Measurements from ENCODE around the gene TECPR2. TPM values are rescaled to one million over a fixed set of nuclear protein-coding genes. Genes with fewer than 3 reads are reported as not detected.

TECPR2 gene
- total RNA-seq, 1 donor from 2014 or later: 38.1 TPM

DNA sequence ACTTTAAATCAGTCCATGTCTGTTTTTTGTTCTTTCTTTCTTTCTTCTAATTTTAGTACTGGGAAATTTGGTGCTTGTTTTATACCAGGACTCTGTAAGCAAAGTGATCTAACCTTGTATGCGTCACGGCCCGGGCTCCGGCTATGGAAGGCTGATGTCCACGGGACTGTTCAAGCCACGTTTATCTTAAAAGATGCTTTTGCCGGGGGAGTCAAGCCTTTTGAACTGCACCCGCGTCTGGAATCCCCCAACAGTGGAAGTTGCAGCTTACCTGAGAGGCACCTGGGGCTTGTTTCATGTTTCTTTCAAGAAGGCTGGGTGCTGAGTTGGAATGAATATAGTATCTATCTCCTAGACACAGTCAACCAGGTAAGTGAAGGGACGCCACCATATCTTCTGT, 62.2 kb downstream of the TECPR2 start:
- no peak for DNase-seq (ENCODE audit: low spot score)

DNA sequence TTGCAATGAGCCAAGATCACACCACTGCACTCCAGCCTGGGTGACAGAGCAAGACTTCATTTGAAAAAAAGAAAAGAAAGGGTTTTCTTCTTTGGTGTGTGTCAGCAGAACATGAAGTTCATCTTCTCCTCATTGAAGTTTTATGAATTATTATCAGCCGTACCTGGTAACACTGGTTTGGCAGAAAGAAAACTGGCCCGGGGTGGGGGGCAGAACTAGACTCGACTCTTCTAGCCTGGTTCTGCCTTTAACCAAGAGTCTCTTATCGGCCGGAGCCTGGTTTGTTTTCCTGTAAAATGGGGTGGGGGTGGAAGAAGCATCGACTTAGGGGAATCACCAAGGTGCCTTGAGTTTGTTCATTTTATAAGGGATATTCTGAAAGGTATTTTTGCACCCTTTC, 64.1 kb downstream of the TECPR2 start:
- no peak for DNase-seq (ENCODE audit: low spot score)

DNA sequence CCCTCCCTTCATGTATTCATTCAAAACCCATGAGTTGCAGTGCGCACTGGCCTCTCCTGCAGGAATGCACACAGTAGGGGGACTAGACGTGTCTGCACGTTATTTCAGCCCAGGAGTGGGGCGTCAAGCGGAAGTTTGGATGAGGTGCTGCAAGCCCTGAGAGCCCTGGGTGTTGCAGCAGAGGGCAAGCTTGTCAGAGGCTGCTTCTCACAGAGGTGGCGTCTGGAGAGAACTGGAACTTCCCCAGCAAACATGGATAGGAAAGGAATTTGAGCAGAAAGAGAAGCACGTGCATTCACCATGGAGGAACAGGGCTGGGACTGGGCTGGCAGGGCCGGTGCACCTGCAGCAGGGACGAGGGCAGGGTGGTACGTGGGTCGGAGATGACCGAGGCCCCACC, 64.9 kb downstream of the TECPR2 start:
- DNase-seq (ENCODE audit: low spot score): no peak

DNA sequence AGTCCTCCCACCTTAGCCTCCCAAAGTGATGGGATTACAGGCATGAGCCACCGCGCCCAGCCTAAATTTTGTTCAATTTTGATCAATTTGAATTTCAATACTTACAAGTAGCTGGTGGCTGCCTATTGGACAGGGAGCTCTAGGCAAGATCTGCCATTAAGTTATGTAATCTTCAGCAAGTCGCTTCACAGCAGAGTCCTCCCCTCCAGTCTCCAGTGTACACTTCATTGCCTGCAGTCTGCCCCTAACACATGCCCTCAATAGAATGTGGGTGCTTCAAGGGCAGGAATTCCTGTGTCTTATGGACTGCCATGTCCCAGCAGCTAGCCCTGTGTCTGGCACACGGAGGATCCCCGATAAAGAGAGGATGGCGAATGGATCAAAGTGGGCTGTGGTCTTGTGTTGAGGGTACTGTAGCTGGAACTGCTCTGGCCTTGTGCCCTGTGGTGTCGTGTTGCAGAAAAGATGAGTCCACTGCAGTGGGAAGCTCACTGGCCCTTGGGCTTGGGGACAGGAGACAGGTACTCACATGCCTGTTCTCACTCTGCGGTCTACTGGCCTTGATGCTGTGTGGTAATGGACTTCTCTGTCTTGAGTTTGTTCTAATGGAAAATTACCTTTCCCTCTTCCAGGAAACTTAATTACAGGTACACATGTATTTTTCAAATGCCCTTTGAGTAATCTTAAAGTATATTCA, 67.6 kb downstream of the TECPR2 start:
- DNase-seq (ENCODE audit: low spot score): no peak

DNA sequence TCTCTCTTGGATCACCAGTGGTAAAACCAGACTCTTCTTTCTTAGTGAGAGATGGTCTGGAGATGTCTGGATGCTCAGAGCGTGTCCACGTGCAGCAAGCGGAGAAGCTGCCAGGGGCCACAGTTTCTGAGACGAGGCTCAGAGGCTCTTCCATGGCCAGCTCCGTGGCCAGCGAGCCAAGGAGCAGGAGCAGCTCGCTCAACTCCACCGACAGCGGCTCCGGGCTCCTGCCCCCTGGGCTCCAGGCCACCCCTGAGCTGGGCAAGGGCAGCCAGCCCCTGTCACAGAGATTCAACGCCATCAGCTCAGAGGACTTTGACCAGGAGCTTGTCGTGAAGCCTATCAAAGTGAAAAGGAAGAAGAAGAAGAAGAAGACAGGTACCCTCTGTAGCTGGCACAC, 69.0 kb downstream of the TECPR2 start:
- no peak for DNase-seq (ENCODE audit: low spot score)

DNA sequence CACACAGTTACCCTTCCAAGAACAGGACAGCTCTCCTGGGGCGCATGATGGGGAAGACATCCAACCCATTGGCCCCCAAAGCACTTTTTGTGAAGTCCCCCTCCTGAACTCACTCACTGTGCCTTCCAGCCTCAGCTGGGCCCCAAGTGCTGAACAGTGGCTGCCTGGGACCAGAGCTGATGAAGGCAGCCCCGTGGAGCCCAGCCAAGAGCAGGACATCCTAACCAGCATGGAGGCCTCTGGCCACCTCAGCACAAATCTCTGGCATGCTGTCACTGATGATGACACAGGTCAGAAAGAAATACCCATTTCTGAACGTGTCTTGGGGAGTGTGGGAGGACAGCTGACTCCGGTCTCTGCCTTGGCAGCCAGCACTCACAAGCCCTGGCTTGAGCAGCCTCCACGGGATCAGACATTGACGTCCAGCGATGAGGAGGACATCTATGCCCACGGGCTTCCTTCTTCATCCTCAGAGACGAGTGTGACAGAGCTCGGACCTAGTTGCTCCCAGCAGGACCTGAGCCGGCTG, 72.0 kb downstream of the TECPR2 start:
- DNase-seq (ENCODE audit: low spot score): no peak

DNA sequence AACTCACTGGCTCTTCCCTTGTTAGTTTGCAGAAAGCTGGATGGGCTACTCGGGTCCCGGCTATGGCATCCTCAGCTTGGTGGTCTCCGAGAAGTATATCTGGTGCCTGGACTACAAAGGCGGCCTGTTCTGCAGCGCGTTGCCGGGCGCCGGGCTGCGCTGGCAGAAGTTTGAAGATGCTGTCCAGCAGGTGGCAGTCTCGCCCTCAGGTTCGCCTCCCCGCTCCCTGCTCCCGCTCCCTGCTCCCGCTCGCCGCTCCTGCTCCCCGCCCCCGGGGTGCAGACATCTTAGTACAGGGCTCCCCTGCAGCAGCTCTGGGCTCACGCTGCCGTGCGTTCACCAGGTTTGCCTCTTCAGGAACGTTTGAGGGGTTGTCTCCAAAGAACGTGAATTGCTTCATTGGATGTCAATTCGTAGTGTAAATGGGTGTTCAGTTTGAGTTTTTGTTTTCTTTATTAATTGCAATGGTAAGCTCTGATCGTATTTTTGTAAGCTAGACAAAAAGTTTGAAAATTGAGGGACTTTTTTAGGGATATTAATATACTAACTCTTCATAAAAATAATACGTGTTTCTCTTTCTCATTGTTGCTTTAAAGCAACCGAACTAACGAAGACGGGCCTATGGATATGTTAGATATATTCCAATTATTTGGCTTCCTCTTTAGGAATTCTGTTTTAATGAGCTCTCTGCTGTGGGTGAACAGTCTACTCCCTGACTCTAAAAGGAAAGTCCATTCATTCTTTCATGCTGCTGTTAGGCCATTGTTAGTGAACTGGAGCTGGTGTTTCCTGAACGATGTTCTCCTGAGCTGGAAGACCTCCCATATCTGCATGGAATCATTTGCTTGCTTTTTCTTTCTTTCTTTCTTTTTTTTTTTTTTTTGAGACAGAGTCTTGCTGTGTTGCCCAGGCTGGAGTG, 75.5 kb downstream of the TECPR2 start:
- DNase-seq (ENCODE audit: low spot score): peak; percentile 85

DNA sequence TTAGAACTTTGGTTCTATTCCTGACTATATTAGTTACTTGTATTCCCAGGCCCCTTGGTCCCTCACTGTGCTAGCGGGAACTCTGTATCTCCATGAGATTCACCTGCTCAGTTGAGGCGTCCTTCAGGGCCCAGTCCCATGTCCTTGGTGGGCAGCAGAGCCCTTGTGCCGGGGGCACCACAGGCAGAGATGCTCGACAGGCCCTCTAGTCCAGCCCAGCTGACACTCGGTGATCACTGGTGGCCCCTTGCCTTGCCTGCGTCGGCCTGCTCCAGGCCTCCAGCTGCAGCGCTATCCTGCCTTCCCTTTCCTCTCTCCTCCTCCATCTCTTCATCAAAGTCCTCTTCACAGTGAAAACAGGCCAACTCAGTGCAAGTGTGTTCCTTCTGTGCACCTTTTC, 76.8 kb downstream of the TECPR2 start:
- DNase-seq (ENCODE audit: low spot score): no peak

DNA sequence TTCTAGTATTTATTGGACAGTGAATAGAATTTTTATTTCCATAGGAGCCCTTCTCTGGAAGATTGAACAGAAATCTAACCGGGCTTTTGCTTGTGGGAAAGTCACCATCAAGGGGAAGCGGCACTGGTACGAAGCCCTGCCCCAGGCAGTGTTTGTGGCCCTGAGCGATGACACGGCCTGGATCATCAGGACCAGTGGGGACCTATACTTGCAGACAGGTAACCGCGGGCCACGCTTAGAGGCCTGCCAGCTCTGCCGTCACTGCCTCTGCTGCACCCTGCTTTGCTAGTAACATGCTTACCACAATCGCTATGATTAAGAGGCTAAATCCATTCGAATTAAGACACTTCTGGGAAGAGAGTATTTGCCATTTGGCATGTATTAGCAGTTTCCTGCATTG, 77.7 kb downstream of the TECPR2 start:
- no peak for DNase-seq (ENCODE audit: low spot score)

DNA sequence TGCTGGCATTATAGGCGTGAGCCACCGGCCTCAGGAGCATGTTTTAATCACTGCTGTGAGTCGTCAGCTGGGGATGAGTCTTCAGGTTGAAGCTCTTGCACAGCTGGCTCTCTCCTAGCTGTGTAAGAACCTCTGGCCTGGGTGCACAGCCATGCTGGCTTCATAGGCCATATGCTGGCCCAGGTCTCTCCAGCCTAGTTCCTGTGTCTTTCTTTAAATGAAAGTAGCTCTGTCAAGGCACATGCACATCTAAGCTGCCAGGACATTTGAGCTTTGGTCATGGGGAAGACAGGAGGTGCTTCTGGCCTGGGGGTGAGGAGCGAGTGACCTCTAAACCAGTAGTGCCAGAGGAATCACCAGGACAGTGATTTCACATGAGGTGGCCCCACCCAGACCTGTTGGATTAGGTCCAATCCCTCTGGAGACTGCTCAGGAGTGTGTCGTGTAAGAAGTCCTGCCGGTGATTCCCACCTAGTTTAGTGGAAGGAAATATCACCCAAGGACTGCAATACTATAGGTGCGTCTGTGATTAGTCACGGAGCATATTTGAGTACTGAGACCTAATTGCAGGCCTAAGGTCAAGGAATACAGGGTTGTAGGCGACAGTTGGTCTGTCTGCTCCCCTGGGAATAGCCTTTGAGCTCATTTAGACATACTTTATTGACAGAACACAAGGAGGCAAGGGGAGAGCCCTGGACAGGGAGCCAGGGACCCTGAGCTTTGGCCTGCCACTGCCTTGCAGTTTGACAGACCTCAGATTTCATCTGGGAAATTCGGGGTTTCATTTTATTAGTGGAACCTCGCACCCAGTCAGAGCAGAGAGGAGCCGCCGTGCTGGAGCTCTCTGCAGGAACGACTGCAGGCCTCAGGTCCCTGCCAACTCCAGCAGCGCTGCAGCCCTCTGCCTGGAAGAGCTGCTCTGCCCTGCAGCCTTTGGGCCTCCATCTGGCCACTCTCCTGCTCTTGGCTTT, 79.8 kb downstream of the TECPR2 start:
- no peak for DNase-seq (ENCODE audit: low spot score)

DNA sequence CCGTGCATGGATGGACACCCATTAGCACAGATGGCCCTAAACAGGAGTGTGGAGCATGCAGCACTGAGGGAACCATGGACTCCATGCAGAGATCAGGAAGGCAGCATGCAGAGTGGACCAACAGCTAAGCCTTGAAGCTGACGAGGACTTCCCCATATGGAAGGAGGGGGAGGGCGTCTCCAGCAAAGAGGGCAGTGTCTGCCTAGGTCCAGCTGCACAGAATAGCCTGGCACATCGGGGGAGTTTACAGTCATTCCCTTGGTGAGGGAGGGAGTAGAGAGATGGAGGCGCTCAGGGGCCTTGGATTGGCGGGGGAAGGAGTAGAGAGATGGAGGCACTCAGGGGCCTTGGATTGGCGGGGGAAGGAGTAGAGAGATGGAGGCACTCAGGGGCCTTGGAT, 82.3 kb downstream of the TECPR2 start:
- DNase-seq (ENCODE audit: low spot score): no peak

DNA sequence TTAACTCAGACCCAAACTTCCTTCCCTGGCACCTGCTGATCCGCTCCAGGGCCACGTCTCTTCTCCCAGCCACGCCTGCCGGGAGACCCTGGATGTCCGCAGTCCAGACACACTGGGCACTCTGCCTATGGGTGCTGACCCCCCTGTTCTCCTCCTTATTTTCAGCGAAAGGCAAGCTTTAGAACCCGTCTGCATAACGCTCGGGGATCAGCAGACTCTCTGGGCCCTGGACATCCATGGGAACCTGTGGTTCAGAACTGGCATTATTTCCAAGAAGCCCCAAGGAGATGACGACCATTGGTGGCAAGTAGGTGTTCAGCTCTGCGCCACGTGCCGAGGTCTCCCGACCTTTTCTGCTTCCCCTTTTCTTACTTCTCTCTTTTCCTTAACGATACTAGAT, 82.9 kb downstream of the TECPR2 start:
- DNase-seq (ENCODE audit: low spot score): no peak

DNA sequence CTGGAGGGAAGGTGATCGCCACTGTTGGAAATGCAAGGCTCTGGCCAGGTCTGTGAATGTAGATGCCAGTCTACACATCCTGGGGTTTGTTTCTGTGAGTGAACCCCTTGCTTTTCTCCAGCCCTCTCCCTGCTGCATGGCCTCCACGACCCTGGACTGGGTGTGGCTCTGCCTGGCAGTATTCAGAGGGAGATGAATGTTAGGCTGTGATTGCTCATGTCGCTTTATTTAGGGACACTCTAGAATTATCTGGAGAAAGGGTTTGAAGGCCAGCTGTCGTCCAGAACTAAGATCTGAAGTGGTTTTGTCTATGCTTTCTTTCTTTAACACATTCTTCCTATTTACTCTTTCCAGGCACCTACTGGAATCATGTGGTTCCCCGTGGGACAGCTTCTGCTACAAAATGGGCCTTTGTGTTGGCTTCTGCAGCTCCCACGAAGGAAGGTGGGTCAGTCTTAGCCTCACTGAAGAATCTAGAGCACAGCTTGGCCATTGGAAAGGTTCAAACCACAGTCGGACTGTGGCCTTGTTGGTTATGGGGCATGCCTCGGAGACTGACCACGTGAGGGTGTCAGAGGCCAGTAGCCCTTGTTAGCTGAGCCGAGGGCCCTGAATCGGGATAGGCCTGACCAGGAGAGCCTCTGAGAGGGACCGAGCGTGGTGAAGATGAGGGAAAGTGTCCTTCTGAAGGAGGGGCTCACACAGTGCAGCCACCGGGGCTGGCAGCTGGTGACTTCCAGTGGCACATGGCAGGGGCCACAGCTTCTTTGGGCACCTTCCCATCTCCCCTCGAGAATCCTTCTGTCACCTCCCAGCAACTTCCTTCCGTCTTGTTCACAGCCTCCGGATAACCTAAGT, 87.7 kb downstream of the TECPR2 start:
- DNase-seq (ENCODE audit: low spot score): no peak

DNA sequence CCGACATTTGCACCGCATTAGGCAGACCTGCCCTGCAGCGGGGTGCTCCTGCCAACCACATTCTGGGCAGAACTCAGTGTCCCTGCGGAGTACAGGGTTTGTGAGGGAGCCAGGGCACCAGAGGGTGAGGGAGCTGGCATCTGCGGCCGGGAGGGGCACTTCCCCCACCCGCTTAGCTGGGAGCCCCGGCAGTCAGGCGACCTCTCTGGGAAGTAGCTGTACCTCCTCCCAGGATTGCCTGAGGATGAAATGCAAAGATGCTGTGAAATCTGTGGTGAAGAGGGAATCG, 88.3 kb downstream of the TECPR2 start:
- DNase-seq (ENCODE audit: low spot score): no peak

DNA sequence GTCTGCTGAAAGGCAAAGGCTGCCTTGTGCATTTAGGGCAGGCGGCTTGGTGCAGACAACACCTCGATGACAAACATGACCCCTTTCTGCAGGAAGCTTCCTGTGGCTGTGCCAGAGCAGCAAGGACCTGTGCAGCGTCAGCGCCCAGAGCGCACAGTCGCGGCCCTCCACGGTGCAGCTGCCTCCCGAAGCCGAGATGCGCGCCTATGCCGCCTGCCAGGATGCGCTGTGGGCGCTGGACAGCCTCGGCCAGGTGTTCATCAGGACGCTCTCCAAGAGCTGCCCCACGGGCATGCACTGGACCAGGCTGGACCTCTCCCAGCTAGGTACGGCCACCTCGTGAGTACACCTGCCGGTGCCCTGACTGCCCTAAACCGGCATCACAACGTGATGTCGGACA, 89.6 kb downstream of the TECPR2 start:
- DNase-seq (ENCODE audit: low spot score): no peak

DNA sequence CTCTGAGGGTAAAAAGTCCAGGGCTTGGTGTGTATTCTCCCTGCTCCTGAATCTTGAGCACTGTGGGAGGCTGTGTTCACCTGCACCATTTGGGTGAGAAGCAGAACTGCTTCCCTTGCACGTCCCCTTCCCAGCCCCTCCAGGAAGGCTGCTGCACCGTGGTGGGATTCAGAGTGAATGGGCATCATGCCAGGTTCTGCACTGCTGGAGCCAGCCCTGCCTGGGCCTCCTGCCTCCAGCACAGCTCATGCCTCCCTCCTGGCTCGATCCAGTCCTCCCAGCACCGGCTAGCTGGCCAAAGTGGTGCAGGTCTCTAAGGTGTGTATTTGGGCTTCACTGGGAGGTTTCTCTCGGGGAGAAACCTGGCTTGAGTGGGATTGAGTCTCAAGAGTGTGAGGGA, 92.0 kb downstream of the TECPR2 start:
- DNase-seq (ENCODE audit: low spot score): no peak

DNA sequence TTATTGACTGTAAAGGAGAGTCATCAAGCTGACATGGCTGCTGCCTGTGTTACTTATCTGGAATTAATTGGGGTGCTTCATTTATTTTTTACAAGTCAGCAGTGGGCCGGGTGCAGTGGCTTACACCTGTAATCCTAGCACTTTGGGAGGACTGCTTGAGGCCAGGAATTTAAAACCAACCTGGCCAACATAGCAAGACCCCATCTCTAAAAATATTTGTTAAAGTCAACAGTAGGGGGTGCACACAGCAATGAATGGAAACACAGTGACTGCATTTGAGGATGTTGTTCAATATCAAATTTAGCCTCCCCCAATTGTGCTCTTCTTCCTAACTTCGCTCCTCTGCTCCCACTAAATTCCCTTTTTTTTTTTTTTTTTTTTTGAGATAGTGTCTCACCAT, 94.8 kb downstream of the TECPR2 start:
- DNase-seq (ENCODE audit: low spot score): no peak

DNA sequence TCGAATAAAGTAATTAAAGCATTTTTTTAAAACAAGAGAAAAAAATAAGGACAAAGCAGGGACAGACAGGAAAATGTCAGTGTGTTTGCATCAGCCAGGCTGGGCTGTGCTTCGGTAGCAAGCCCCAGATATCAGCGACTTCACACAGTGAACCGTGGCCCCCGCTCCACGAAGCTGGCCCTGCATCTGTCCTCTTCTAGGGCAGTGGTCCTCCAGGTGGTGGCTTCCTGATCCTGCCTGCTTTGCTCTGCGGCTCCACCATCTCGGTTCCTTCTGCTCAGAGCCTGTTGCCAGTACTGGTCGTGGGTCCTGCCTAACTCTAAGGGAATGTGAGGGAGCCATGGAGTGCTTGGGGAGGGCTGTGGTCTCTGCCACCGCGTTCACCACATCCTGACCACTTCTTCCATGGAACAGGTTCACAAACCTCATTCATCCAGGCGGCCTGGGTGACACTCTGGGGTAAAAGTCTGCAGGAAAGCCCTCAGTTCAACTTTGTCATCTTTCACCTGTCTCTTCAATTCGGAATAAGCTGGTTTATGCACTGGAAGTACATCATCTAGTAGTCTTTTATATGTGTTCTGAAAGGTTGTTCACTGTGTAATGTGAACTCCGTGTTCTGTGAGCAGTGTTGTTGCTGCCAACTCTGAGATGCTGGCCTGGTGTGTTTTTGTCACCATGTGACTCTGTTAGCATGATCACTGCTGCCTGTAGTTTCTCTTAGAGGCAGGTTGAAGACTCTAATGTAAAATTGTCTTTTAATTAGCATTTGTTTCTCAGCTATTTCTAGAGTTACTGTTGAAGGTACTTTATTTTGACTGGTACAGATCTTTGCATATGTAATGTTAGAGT, 99.0 kb downstream of the TECPR2 start:
- DNase-seq (ENCODE audit: low spot score): no peak

DNA sequence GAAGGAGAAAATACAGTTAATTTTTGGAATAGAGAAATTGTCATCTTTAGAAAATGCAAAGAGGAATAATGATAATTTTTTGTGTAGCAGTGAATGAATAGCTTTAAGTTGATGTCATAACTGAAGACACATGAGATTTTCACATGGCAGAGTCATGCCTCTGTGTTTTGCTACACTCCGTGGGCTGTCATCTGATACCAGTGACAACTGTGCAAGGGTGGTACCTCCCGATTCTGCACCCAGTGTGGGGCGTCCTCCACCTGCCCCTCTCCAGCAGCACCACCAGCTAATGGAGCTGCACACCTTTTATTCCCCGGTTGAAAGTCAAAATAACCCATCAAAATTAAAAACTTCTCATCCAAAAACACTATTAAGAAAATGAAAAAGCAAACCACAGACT, 99.7 kb downstream of the TECPR2 start:
- no peak for DNase-seq (ENCODE audit: low spot score)

DNA sequence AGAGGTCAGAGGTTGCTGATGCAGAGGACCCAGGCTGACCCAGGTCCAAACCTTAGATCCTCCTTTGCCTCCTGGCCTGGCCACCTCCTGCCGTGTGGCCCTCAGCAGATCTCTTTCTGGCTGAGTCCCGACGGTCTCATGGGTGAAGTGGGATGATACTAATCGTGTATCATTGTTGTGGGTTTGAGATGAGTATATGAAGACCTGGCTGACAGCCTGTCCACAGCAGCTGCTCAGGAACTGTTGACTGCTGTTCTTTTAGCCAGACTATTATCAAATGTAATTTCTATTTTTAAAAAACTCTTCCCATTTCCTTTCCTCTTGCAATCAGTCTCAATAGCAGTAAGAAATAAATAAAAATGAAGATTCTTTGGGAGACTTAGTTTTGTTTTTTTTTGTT, 101.3 kb downstream of the TECPR2 start:
- DNase-seq (ENCODE audit: low spot score): no peak

Measured in mucosa of gallbladder (tissue), 1 donor.